Measurements from ENCODE around the gene ARAP3. TPM values are rescaled to one million over a fixed set of nuclear protein-coding genes. Genes with fewer than 3 reads are reported as not detected.

Gene ARAP3
- polyA plus RNA-seq, 3 donors = 1.2 to 18.2 (median 2.2) TPM

GRCh38 chr5:141655020-141655419, 27.0 kb downstream of the ARAP3 start:
- peaks cover 18% of the 10 kb centered on the region for H3K4me1 Mint-ChIP-seq
- peaks cover 61 to 64% of the 10 kb centered on the region in 2 donors for H3K36me3 Mint-ChIP-seq
- no peaks in the 10 kb centered on the region for H3K27me3 ChIP-seq (ENCODE audit: control insufficient read depth in 2 of 2, insufficient read depth in 2 of 2, low read length in 2 of 2)
- H3K4me2 ChIP-seq (replicated peaks; ENCODE audit: extremely low read depth, low read length, poor library complexity, severe bottlenecking) = no peak overlapping the region
- peaks cover 0 to 2% (median 2%) of the 10 kb centered on the region in 3 donors for H3K27me3 Mint-ChIP-seq (ENCODE audit: low read depth in 3 of 3)
- H3K27ac ChIP-seq (ENCODE audit: low read depth in 1 of 2, low read length in 2 of 2) = no peak overlapping the region
- no peak for DNase-seq
- H2AFZ ChIP-seq (ENCODE audit: insufficient read depth, low read depth, low read length, poor library complexity, severe bottlenecking) = no peak overlapping the region
- no peaks in the 10 kb centered on the region for H3K9me3 ChIP-seq (replicated peaks in 1 of 2; ENCODE audit: control insufficient read depth in 1 of 2, insufficient read depth in 1 of 2, low read length in 2 of 2)
- H3K4me1 ChIP-seq (ENCODE audit: control insufficient read depth in 1 of 2, insufficient read depth in 2 of 2, low read length in 2 of 2) = peaks cover 13 to 16% of the 10 kb centered on the region in 2 donors
- peak overlapping the region in 2 of 7 donors; percentile 15 to 44 for H3K27ac Mint-ChIP-seq
- no peak overlapping the region for H3K4me3 ChIP-seq (replicated peaks in 1 of 3; ENCODE audit: low read depth in 2 of 3, low read length in 3 of 3)
- 93% methylated on average over 5 of the region's 7 CpGs for WGBS (ENCODE audit: insufficient coverage)
- TF ChIP-seq CTCF (IDR thresholded peaks at IDR 0.05) = no peak
- peaks cover 44 to 63% of the 10 kb centered on the region in 2 donors for H3K36me3 ChIP-seq (replicated peaks in 1 of 2; ENCODE audit: control insufficient read depth in 1 of 2, insufficient read depth in 2 of 2, low read length in 2 of 2)
- no peaks in the 10 kb centered on the region for H3K79me2 ChIP-seq (ENCODE audit: insufficient read depth, low read length)
- H3K9ac ChIP-seq (ENCODE audit: insufficient read depth, low read length, poor library complexity, severe bottlenecking) = no peak overlapping the region
- no peaks in the 10 kb centered on the region for H4K20me1 ChIP-seq (ENCODE audit: insufficient read depth, low read length)
- peaks cover 0 to 2% (median 0%) of the 10 kb centered on the region in 7 donors for H3K9me3 Mint-ChIP-seq
- H3K4me3 Mint-ChIP-seq = no peak overlapping the region
- intact Hi-C loops (cut with micrococcal nuclease) = no loop called here

- Histone ChIP-seq H3K4me3 (replicated peaks in 1 of 3; ENCODE audit: low read depth in 2 of 3, low read length in 3 of 3) (no peak overlapping the region), H3K27ac (ENCODE audit: low read depth in 1 of 2, low read length in 2 of 2) (no peak overlapping the region), H3K4me1 (ENCODE audit: control insufficient read depth in 1 of 2, insufficient read depth in 2 of 2, low read length in 2 of 2) (peaks cover 13 to 20% of the 10 kb centered on the region in 2 donors), H3K79me2 (ENCODE audit: insufficient read depth, low read length) (no peaks in the 10 kb centered on the region), H3K4me2 (replicated peaks; ENCODE audit: extremely low read depth, low read length, poor library complexity, severe bottlenecking) (no peak overlapping the region), H4K20me1 (ENCODE audit: insufficient read depth, low read length) (no peaks in the 10 kb centered on the region), H3K9me3 (replicated peaks in 1 of 2; ENCODE audit: control insufficient read depth in 1 of 2, insufficient read depth in 1 of 2, low read length in 2 of 2) (no peaks in the 10 kb centered on the region), H3K36me3 (replicated peaks in 1 of 2; ENCODE audit: control insufficient read depth in 1 of 2, insufficient read depth in 2 of 2, low read length in 2 of 2) (peaks cover 43 to 56% of the 10 kb centered on the region in 2 donors), H2AFZ (ENCODE audit: insufficient read depth, low read depth, low read length, poor library complexity, severe bottlenecking) (no peak overlapping the region), H3K27me3 (ENCODE audit: control insufficient read depth in 2 of 2, insufficient read depth in 2 of 2, low read length in 2 of 2) (no peaks in the 10 kb centered on the region), H3K9ac (ENCODE audit: insufficient read depth, low read length, poor library complexity, severe bottlenecking) (no peak overlapping the region)
- Mint-ChIP-seq H3K4me1 (peaks cover 21% of the 10 kb centered on the region), H3K9me3 (peaks cover 0 to 2% (median 0%) of the 10 kb centered on the region in 7 donors), H3K36me3 (peaks cover 60% of the 10 kb centered on the region in 2 donors), H3K27me3 (ENCODE audit: low read depth in 3 of 3) (peaks cover 0 to 2% (median 2%) of the 10 kb centered on the region in 3 donors), H3K4me3 (no peak overlapping the region), H3K27ac (no peak overlapping the region)
- intact Hi-C loops (cut with micrococcal nuclease) = no loop called here
- WGBS (ENCODE audit: insufficient coverage) = no CpG with 5 or more reads among the region's 2 CpGs
- no peak for DNase-seq
- no peak for TF ChIP-seq CTCF (IDR thresholded peaks at IDR 0.05)
Observed at GRCh38 chr5:141654298-141654697, 27.7 kb downstream of the ARAP3 start.
